H9 (cell line): Measurements from ENCODE around the gene GBA2. TPM values are rescaled to one million over a fixed set of nuclear protein-coding genes. Genes with fewer than 3 reads are reported as not detected.

ENCODE experiments used
- DNase-seq: peaks from one replicate; pipeline ENCODE4 v3.0.0-alpha.2; 2017
- H2AFZ ChIP-seq: one replicate; pipeline ENCODE4 v1.6.1; 2013; ENCODE audit warnings: mild to moderate bottlenecking, low read length, control low read depth, moderate library complexity
- H2AK5ac ChIP-seq: 2 replicates; pipeline ENCODE4 v1.6.1; 2013; ENCODE audit warnings: low read length, control low read depth, mixed read lengths; ENCODE audit not compliant: insufficient read length
- H2BK120ac ChIP-seq: one replicate; pipeline ENCODE4 v1.6.1; 2013; ENCODE audit warnings: low read depth, mild to moderate bottlenecking, low read length, control low read depth, inconsistent platforms; ENCODE audit not compliant: poor library complexity, severe bottlenecking
- H2BK12ac ChIP-seq: 2 replicates; pipeline ENCODE4 v1.6.1; 2013; ENCODE audit warnings: low read length, control low read depth, mixed read lengths, low read depth; ENCODE audit not compliant: insufficient read length
- H2BK15ac ChIP-seq: 2 replicates; pipeline ENCODE4 v1.6.1; 2013; ENCODE audit warnings: low read depth, low read length, control low read depth
- H2BK20ac ChIP-seq: one replicate; pipeline ENCODE4 v1.6.1; 2013; ENCODE audit warnings: low read depth, mild to moderate bottlenecking, low read length, control low read depth, inconsistent platforms; ENCODE audit not compliant: poor library complexity, severe bottlenecking
- H2BK5ac ChIP-seq: 2 replicates; pipeline ENCODE4 v1.6.1; 2013; ENCODE audit warnings: low read length, control low read depth, mixed read lengths; ENCODE audit not compliant: insufficient read length
- H3K14ac ChIP-seq: 2 replicates; pipeline ENCODE4 v1.6.1; 2013; ENCODE audit warnings: low read length, control low read depth; ENCODE audit not compliant: insufficient read depth
- H3K18ac ChIP-seq: 2 replicates; pipeline ENCODE4 v1.6.1; 2013; ENCODE audit warnings: low read depth, mild to moderate bottlenecking, mixed read lengths, low read length, control low read depth; ENCODE audit not compliant: insufficient read length
- H3K23ac ChIP-seq: 2 replicates; pipeline ENCODE4 v1.6.1; 2013; ENCODE audit warnings: low read length, control low read depth, mixed read lengths, low read depth; ENCODE audit not compliant: insufficient read length
- H3K23me2 ChIP-seq: 2 replicates; pipeline ENCODE4 v1.6.1; 2013; ENCODE audit warnings: low read depth, mild to moderate bottlenecking, mixed read lengths, low read length, control low read depth; ENCODE audit not compliant: insufficient read length, poor library complexity, severe bottlenecking
- H3K27ac ChIP-seq: 2 replicates; pipeline ENCODE4 v1.5.1; 2013; ENCODE audit warnings: low read length, control low read depth, mixed read lengths, low read depth; ENCODE audit not compliant: insufficient read length
- H3K27me3 ChIP-seq: 2 replicates; pipeline ENCODE4 v1.6.1; 2013; ENCODE audit warnings: low read length, control low read depth, inconsistent platforms; ENCODE audit not compliant: insufficient read depth
- H3K4ac ChIP-seq: 2 replicates; pipeline ENCODE4 v1.6.1; 2013; ENCODE audit warnings: low read depth, mild to moderate bottlenecking, control low read depth, inconsistent platforms, low read length, moderate library complexity
- H3K4me1 ChIP-seq: 2 replicates; pipeline ENCODE4 v1.6.1; 2013; ENCODE audit warnings: low read length, control low read depth, inconsistent platforms; ENCODE audit not compliant: insufficient read depth
- H3K4me2 ChIP-seq: 2 replicates; pipeline ENCODE4 v1.6.1; 2013; ENCODE audit warnings: low read length, control low read depth, mixed read lengths; ENCODE audit not compliant: insufficient read length, insufficient read depth
- H3K56ac ChIP-seq: 2 replicates; pipeline ENCODE4 v1.6.1; 2013; ENCODE audit warnings: low read depth, mild to moderate bottlenecking, mixed read lengths, low read length, control low read depth; ENCODE audit not compliant: insufficient read length
- H3K79me1 ChIP-seq: 2 replicates; pipeline ENCODE4 v1.6.1; 2013; ENCODE audit warnings: low read depth, mild to moderate bottlenecking, moderate library complexity, low read length, control low read depth, inconsistent platforms; ENCODE audit not compliant: insufficient read depth, poor library complexity, severe bottlenecking
- H3K79me2 ChIP-seq: 2 replicates; pipeline ENCODE4 v1.6.1; 2013; ENCODE audit warnings: low read length, control low read depth, inconsistent platforms; ENCODE audit not compliant: insufficient read depth
- H3K9ac ChIP-seq: 2 replicates; pipeline ENCODE4 v1.6.1; 2013; ENCODE audit warnings: low read length, control low read depth, mixed read lengths; ENCODE audit not compliant: insufficient read length; ENCODE audit errors: extremely low read depth
- H3K9me3 ChIP-seq: one replicate; pipeline ENCODE4 v1.6.1; 2013; ENCODE audit warnings: low read depth, low read length, inconsistent platforms; ENCODE audit not compliant: control insufficient read depth
- H3T11ph ChIP-seq: one replicate; pipeline ENCODE4 v1.6.1; 2013; ENCODE audit warnings: mild to moderate bottlenecking, low read length, control low read depth, inconsistent platforms
- H4K20me1 ChIP-seq: one replicate; pipeline ENCODE4 v1.6.1; 2013; ENCODE audit not compliant: control insufficient read depth, insufficient read length, insufficient read depth
- H4K5ac ChIP-seq: 2 replicates; pipeline ENCODE4 v1.6.1; 2013; ENCODE audit warnings: low read depth, mild to moderate bottlenecking, mixed read lengths, low read length, control low read depth; ENCODE audit not compliant: insufficient read length
- H4K8ac ChIP-seq: replicated peaks from 2 replicates; pipeline ENCODE4 v1.6.1; 2013; ENCODE audit warnings: low read length, control low read depth, mixed read lengths, low read depth; ENCODE audit not compliant: insufficient read length
- H4K91ac ChIP-seq: 2 replicates; pipeline ENCODE4 v1.6.1; 2013; ENCODE audit warnings: low read depth, mild to moderate bottlenecking, moderate library complexity, mixed read lengths, low read length, control low read depth; ENCODE audit not compliant: insufficient read length
- H3K27ac Mint-ChIP-seq, 3 experiments: 2 replicates in 2 of 3; 3 replicates in 1 of 3; pipeline ENCODE4 v1.8.0; 2020 to 2021; ENCODE audit warnings: mixed read lengths in 3 of 3, mild to moderate bottlenecking in 1 of 3, moderate library complexity in 1 of 3
- H3K27me3 Mint-ChIP-seq: 2 replicates; pipeline ENCODE4 v1.8.0; 2021; ENCODE audit warnings: low read depth, mild to moderate bottlenecking, moderate library complexity, mixed read lengths
- H3K36me3 Mint-ChIP-seq, 3 experiments: 2 replicates in 2 of 3; 3 replicates in 1 of 3; pipeline ENCODE4 v1.8.0; 2020 to 2021; ENCODE audit warnings: low read depth in 3 of 3, mixed read lengths in 3 of 3; ENCODE audit not compliant: insufficient read depth in 1 of 3
- H3K4me1 Mint-ChIP-seq, 2 experiments: 2 replicates each; pipeline ENCODE4 v1.8.0; 2020; ENCODE audit warnings: mixed read lengths in 2 of 2
- H3K4me3 Mint-ChIP-seq, 2 experiments: 2 replicates in 1 of 2; 3 replicates in 1 of 2; pipeline ENCODE4 v1.8.0; 2020 to 2021; ENCODE audit warnings: mild to moderate bottlenecking in 2 of 2, mixed read lengths in 2 of 2, moderate library complexity in 1 of 2
- H3K9me3 Mint-ChIP-seq, 2 experiments: 2 replicates in 1 of 2; 3 replicates in 1 of 2; pipeline ENCODE4 v1.8.0; 2020; ENCODE audit warnings: mild to moderate bottlenecking in 2 of 2, mixed read lengths in 2 of 2, moderate library complexity in 1 of 2
- CTCF ChIP-seq: fragments of 200-600 bp; sonication (generic); conservative IDR thresholded peaks from 3 replicates; pipeline ENCODE4 v1.8.0; 2021; ENCODE audit warnings: antibody characterized with exemption, mild to moderate bottlenecking
- WGBS: extraction: QIAGEN DNeasy Blood & Tissue Kit; methylation state at CpG from one replicate; pipeline ENCODE4 v1.1.7; 2013; ENCODE audit warnings: missing lambda C conversion rate, low lambda C conversion rate, mixed read lengths; ENCODE audit not compliant: insufficient read length; ENCODE audit errors: extremely low coverage; 5-methylcytosine and 5-hydroxymethylcytosine counted together
- total RNA-seq: library from RNA; stranded (reverse); gene quantifications from 2 replicates; pipeline ENCODE4 v1.2.1, GENCODE V29; 2021

The GBA2 gene
- total RNA-seq, 1 experiment from 2014 or later = 103 TPM

- H2BK120ac ChIP-seq = no peak overlapping the region
- peaks cover 15 to 19% of the 10 kb centered on the region in 2 experiments for H3K4me1 Mint-ChIP-seq
- TF ChIP-seq CTCF = no peak
- H2BK12ac ChIP-seq = no peak overlapping the region
- H2BK20ac ChIP-seq = no peak overlapping the region
- peak overlapping the region; percentile 37 for H3K9ac ChIP-seq
- H3K36me3 Mint-ChIP-seq = peaks cover 0 to under 1% (median 0%) of the 10 kb centered on the region in 3 experiments; a peak in 2 of 7 replicates
- H3K79me2 ChIP-seq = no peaks in the 10 kb centered on the region
- no CpG with 5 or more reads among the region's 7 CpGs for WGBS
- no peaks in the 10 kb centered on the region for H3K27me3 ChIP-seq
- H3K4me1 ChIP-seq = peaks cover 4% of the 10 kb centered on the region; the same call in 1 of the 2 replicates
- no peak overlapping the region for H3K23ac ChIP-seq
- no peak overlapping the region for H3K56ac ChIP-seq
- peak overlapping the region; percentile 30 for H3K4me2 ChIP-seq
- H2BK15ac ChIP-seq = no peak overlapping the region; the same call in 1 of the 2 replicates
- H3K9me3 Mint-ChIP-seq = no peaks in the 10 kb centered on the region
- no peak overlapping the region for H3K4ac ChIP-seq
- H3K4me3 Mint-ChIP-seq = no peak overlapping the region; a peak in 1 of 5 replicates
- H3K27ac ChIP-seq = peak overlapping the region; percentile 57
- H4K20me1 ChIP-seq = no peaks in the 10 kb centered on the region
- no peaks in the 10 kb centered on the region for H3K23me2 ChIP-seq
- H4K8ac ChIP-seq = no peak overlapping the region
- no peak overlapping the region for H2BK5ac ChIP-seq
- H3K27me3 Mint-ChIP-seq = no peaks in the 10 kb centered on the region
- H3K27ac Mint-ChIP-seq = peak overlapping the region in 2 of 3 experiments; percentile 41 to 70; a peak in 5 of 7 replicates
- no peak overlapping the region for H3K18ac ChIP-seq
- no peaks in the 10 kb centered on the region for H3K79me1 ChIP-seq
- H3K9me3 ChIP-seq = no peaks in the 10 kb centered on the region
- H2AK5ac ChIP-seq = no peak overlapping the region
- no peak overlapping the region for H4K91ac ChIP-seq
- H3K14ac ChIP-seq = no peak overlapping the region; the same call in 1 of the 2 replicates
- no peak for DNase-seq
- no peak overlapping the region for H2AFZ ChIP-seq
- H3T11ph ChIP-seq = no peak overlapping the region
- H4K5ac ChIP-seq = no peak overlapping the region
Observed at GRCh38 chr9:35774907-35775635, 26.0 kb upstream of the GBA2 start.
